Measurements from ENCODE around the gene SMYD3. TPM values are rescaled to one million over a fixed set of nuclear protein-coding genes. Genes with fewer than 3 reads are reported as not detected.

SMYD3 gene
- total RNA-seq, 2 experiments from 2014 or later = 22.6 to 27.0 TPM

DNA sequence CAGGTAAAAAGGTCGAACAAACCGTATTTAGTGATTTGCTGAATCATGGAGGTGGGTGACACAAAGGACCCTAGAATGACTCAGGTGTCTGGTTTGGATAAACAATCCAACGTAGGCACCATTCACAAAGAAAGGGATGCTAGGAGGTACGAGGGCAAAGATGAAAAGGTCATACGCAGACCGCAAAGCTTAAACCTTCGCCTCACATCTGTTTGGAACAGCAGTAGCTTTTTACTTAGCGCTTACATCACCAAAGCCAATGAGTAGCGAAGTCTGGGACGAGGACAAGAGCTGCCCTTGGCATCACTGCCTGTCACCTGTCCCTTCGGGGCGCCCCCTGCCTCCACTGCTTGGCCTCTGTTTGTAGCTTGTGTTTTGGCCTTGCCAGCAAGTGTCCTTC lies 350.2 kb downstream of the SMYD3 start:
- no peaks in the 10 kb centered on the region for H3K27me3 Mint-ChIP-seq
- H3K4me1 Mint-ChIP-seq = peaks cover 1% of the 10 kb centered on the region
- no peak overlapping the region for H3K27ac Mint-ChIP-seq
- H3K9me3 Mint-ChIP-seq = no peaks in the 10 kb centered on the region
- POLR2A ChIA-PET = no interaction called here
- peaks cover 4% of the 10 kb centered on the region for H3K36me3 Mint-ChIP-seq
- no peak for DNase-seq
- no peak for ATAC-seq (ENCODE audit: low read depth)
- H3K4me3 Mint-ChIP-seq = no peak overlapping the region

DNA sequence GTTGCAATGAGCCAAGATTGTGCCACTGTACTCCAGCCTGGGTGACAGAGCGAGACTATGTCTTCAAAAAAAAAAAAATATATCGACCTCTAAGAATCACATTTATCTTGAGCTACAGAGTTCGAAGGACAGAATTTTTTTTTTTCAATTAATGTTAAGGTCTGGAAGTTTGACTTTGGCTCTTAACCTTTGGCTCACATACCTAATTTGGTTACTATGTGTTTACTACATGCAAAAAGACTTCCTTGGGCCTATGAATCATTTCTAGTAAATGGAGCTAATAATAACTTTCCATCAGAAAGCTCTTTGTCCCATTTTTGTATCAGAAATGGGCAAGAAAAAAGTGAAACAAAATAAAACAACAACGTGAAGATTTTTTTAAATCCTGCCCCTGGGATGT lies 351.2 kb downstream of the SMYD3 start:
- Mint-ChIP-seq H3K9me3 (no peaks in the 10 kb centered on the region), H3K27ac (no peak overlapping the region), H3K4me1 (peaks cover 1% of the 10 kb centered on the region), H3K27me3 (no peaks in the 10 kb centered on the region), H3K36me3 (peaks cover 4% of the 10 kb centered on the region), H3K4me3 (no peak overlapping the region)
- POLR2A ChIA-PET = no interaction called here
- ATAC-seq (ENCODE audit: low read depth) = no peak
- no peak for DNase-seq

DNA sequence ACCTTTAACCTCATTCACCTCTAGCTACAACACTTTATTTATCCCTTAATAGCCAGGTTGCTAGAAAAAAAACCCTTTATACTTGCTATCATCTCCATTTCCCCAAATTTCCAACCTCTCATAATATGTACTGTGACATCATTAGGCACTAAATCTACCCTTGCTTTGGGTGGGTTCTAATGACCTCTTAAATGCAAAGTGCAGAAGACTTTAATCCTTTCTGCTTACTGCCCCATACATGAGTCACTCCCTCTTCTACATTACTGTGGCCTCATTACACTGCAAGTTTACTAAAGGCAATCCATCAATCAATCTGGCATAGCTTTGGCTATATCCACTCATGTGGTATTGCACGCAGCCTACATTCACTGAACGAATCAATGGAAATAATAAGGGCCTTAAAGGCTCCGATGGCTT lies 353.3 kb downstream of the SMYD3 start:
- H3K27ac Mint-ChIP-seq = no peak overlapping the region
- no peaks in the 10 kb centered on the region for H3K27me3 Mint-ChIP-seq
- H3K9me3 Mint-ChIP-seq = peaks cover 2% of the 10 kb centered on the region
- peaks cover 1% of the 10 kb centered on the region for H3K4me1 Mint-ChIP-seq
- ATAC-seq (ENCODE audit: low read depth) (no peak), DNase-seq (no peak)
- POLR2A ChIA-PET = no interaction called here
- H3K4me3 Mint-ChIP-seq = no peak overlapping the region
- H3K36me3 Mint-ChIP-seq = peaks cover 4% of the 10 kb centered on the region

DNA sequence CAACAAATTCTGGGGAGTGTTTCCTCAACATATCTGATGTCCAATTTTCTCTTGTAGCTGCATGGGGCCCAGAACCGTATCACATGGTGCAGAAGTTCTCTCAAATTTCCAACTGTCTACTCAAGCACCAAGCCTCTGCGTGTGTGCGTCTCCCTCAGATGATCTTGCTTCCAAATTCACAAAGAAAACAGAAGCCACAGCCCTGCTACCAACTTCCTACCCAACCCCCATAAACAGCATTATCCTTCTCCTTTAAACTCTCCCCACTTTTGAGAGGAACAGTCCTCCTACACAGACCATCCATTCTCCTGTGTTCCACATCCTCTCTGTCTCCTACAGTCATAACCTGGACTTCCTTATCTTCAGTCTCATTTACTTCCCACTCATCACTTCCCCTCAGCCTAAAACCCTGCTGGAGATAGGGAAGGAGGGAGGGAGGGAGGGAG lies 354.1 kb downstream of the SMYD3 start:
- peaks cover 2% of the 10 kb centered on the region for H3K27me3 Mint-ChIP-seq
- peaks cover 6% of the 10 kb centered on the region for H3K36me3 Mint-ChIP-seq
- peaks cover 4% of the 10 kb centered on the region for H3K9me3 Mint-ChIP-seq
- peaks cover 1% of the 10 kb centered on the region for H3K4me1 Mint-ChIP-seq
- ATAC-seq (ENCODE audit: low read depth) (no peak), DNase-seq (no peak)
- POLR2A ChIA-PET = no interaction called here
- no peak overlapping the region for H3K27ac Mint-ChIP-seq
- H3K4me3 Mint-ChIP-seq = no peak overlapping the region

DNA sequence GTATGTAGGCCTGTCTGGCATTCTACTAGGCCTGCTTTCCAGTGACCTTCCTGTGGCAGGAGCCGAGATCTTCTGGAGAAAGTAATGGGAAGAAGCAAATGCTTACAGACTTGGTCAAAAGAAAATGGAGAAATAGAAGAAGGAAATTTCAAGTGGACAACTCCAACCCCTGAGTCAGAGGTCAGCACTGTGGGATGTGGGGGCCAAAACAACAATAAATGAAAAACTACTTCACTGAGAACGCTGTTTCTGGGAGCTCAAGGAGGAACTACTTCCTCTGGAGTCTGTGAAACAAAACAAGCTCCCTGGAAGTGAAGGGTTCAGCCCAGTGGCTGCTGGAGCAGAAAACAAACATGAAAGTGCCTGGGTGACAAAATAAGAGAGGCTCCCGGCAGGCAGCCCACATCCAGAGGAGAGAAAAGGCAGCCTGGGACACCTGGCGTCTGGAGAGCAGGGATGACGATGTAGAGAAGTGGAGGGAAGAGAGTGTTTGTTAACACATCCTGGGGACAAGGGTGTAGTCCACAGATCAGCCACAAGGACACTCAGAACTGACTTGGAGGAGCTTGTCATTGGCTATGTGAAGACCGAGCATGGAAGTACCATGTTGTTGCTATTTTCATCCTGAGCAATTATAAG lies 355.2 kb downstream of the SMYD3 start:
- Mint-ChIP-seq H3K27ac (no peak overlapping the region), H3K4me3 (no peak overlapping the region), H3K36me3 (peaks cover 6% of the 10 kb centered on the region), H3K27me3 (peaks cover 2% of the 10 kb centered on the region), H3K9me3 (peaks cover 4% of the 10 kb centered on the region), H3K4me1 (peaks cover 1% of the 10 kb centered on the region)
- DNase-seq (no peak), ATAC-seq (ENCODE audit: low read depth) (no peak)
- POLR2A ChIA-PET = no interaction called here

DNA sequence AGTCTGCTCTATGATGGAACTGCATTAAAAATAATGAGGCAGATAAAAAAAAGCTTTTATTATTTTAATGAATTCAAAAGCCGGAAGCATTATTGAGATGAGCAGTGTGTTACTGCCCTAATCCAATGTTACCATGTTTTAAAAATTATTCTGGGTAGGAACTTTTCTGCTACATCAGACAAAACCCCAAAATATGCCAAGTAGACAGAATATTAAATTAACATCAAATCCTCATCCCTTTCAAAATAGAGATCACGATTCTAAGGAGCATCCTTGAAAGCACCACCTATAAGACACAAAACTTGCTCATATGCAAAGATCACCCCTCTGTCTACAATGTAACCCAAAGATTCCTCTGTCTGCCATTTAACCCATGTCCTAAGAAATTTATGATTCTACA lies 357.5 kb downstream of the SMYD3 start:
- H3K4me1 Mint-ChIP-seq = peaks cover 1% of the 10 kb centered on the region
- DNase-seq (no peak), ATAC-seq (ENCODE audit: low read depth) (no peak)
- H3K27ac Mint-ChIP-seq = no peak overlapping the region
- POLR2A ChIA-PET = no interaction called here
- H3K36me3 Mint-ChIP-seq = peaks cover 6% of the 10 kb centered on the region
- H3K9me3 Mint-ChIP-seq = peaks cover 4% of the 10 kb centered on the region
- peaks cover 2% of the 10 kb centered on the region for H3K27me3 Mint-ChIP-seq
- no peak overlapping the region for H3K4me3 Mint-ChIP-seq

DNA sequence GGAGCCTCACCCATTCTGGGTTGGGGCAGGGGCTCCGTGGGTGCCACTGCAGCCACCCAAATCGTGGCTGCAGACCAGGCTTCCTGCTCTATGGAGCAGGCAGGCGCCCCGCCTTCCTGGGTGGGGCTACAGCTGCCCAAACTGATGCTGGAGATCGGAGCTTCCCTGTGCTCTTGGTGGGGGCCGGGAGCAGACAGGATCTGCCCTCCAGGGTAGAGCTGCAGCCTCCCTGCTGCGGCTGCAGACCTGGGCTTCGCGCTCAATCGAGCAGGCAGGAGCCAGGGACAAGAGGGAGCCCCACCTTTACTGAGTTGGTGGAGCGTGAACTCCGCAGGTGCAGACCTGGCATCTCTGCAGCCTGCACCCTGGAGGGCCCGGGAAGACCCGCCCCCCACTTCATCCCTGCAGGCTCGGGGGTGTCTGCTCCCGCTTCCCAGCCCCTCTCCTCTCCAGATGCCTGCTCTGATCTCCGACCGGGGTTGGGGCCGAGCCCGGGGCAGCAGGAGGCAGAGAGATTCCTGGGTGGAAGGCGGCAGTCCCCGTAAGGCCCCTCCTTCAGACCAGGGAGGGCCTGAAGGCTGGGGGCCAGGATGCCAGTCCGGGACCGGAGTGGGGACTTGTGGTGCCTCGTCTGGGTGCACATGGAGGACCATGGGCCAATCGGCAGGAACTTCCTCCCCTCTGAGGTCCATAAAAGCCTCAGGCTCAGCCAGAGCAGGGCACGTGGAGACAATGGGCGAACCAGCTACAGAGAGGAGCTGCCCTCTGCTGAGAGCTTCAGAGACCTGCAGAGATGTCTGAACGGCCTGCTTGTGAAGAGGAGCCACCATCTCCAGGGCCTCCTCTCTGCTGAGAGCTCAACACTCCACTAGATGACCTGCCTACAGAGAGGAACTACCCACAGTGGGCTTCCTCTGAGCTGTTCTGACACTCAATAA lies 359.3 kb downstream of the SMYD3 start:
- DNase-seq = no peak
- Mint-ChIP-seq H3K36me3 (peaks cover 2% of the 10 kb centered on the region), H3K27ac (no peak overlapping the region), H3K9me3 (peaks cover 4% of the 10 kb centered on the region), H3K4me1 (no peaks in the 10 kb centered on the region), H3K4me3 (no peak overlapping the region), H3K27me3 (peaks cover 2% of the 10 kb centered on the region)
- ATAC-seq (ENCODE audit: low read depth) = no peak
- POLR2A ChIA-PET = no interaction called here

DNA sequence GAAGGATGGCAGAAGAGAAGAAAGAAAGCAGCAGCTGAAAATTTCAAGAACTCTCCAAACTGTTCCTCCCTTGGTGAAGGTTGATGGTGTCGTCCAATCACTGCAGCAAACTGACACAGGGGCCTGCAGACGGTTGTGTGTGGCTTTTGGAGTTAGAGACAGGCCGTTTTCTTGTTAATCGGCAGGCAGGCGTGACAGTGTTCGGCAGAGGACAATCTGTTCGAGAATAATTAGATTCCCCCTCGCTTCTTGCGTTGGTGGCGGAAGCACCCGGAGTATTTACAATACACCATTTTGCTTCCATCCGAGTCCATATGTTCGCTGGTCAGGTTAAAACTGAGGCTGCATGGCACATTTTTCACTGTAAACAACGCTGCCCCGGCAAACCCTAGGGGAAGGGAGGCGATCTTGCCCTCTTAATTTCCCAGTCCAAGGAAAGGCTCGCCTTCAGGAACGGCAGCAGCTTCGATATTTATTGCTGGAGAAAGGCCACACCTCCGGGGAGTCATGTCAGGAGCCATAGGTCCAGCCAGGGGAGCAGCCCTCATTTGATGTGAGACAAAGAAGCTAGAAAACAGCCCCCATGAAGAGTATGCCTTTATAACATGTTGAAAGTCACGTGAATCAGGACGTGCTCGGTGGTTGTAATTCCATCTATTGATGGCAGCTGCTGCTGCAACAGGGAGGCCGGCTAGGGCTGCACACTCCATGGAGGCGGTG lies 360.1 kb downstream of the SMYD3 start:
- Mint-ChIP-seq H3K4me1 (no peaks in the 10 kb centered on the region), H3K36me3 (peaks cover 2% of the 10 kb centered on the region), H3K27me3 (peaks cover 2% of the 10 kb centered on the region), H3K4me3 (no peak overlapping the region), H3K9me3 (peaks cover 4% of the 10 kb centered on the region), H3K27ac (no peak overlapping the region)
- DNase-seq (no peak), ATAC-seq (ENCODE audit: low read depth) (no peak)
- POLR2A ChIA-PET = no interaction called here

DNA sequence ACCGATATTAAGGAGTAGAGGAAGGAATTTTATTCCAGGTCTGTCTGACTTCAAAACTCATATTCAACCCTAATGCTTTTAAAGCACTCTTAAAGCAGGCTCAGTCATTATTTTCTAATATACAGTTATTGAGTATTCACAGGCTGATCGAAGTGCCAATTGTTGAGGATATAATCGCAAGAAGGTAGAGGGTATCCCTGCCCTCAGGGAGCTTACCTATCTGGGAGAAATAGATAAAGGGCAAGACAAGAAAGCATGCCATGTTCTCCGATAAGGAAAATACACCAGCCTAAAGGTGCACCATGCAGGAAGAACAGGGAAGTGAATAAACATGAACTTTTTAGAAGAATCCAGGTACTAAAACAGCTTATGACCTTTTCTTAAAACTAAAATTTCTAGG lies 361.2 kb downstream of the SMYD3 start:
- no peaks in the 10 kb centered on the region for H3K4me1 Mint-ChIP-seq
- no peak for ATAC-seq (ENCODE audit: low read depth)
- peaks cover 2% of the 10 kb centered on the region for H3K36me3 Mint-ChIP-seq
- DNase-seq = no peak
- H3K27ac Mint-ChIP-seq = no peak overlapping the region
- H3K27me3 Mint-ChIP-seq = peaks cover 2% of the 10 kb centered on the region
- POLR2A ChIA-PET = no interaction called here
- H3K4me3 Mint-ChIP-seq = no peak overlapping the region
- peaks cover 4% of the 10 kb centered on the region for H3K9me3 Mint-ChIP-seq

DNA sequence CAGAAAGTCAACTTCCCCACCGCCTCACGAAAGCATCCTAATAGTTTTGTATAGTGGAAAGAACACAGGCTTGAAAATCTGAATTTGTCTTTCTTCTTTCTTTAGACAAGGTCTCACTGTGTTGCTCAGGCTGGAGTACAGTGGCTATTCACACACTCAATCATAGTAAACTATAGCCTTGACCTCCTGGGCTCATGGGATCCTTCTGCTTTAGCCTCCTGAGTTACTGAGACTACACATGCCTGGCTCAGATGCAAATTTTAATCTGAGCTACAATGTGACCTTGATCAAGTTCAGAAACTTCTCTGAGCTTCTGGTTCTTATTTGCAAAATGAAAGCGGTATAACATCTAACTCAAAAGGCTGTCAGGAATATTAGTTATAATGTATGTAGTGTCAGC lies 362.1 kb downstream of the SMYD3 start:
- Mint-ChIP-seq H3K27me3 (peaks cover 2% of the 10 kb centered on the region), H3K4me1 (no peaks in the 10 kb centered on the region), H3K36me3 (peaks cover 2% of the 10 kb centered on the region), H3K9me3 (peaks cover 4% of the 10 kb centered on the region), H3K4me3 (no peak overlapping the region), H3K27ac (no peak overlapping the region)
- POLR2A ChIA-PET = no interaction called here
- ATAC-seq (ENCODE audit: low read depth) = no peak
- no peak for DNase-seq

DNA sequence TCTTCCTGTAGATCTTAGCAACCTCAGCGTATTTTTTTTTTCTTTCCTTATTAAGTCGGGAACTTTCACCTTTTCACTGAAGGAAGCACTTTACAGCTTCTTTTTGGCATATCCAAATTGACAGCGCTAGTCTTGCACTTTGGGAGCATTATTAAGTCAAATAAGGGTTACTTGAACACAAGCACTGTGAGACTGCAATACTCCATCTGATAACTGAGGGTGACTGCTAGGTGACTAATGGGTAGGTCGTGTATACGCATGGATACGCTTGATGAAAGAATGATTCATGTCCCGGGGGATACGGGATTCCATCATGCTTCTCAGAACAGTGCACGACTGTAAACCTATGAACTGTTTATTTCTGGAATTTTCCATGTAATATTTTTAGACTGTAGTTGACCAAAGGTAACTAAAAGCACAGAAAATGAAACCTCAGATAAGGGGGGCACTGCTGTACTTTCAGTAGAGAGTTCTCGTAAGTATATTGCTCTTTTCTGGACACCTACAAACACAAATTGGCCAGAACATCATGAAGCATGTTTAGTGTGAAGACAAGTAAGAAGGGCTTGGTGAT lies 364.7 kb downstream of the SMYD3 start:
- no peak for DNase-seq
- Mint-ChIP-seq H3K27me3 (no peaks in the 10 kb centered on the region), H3K4me1 (no peaks in the 10 kb centered on the region), H3K36me3 (no peaks in the 10 kb centered on the region), H3K4me3 (no peak overlapping the region), H3K9me3 (no peaks in the 10 kb centered on the region), H3K27ac (no peak overlapping the region)
- ATAC-seq (ENCODE audit: low read depth) = no peak
- POLR2A ChIA-PET = no interaction called here

DNA sequence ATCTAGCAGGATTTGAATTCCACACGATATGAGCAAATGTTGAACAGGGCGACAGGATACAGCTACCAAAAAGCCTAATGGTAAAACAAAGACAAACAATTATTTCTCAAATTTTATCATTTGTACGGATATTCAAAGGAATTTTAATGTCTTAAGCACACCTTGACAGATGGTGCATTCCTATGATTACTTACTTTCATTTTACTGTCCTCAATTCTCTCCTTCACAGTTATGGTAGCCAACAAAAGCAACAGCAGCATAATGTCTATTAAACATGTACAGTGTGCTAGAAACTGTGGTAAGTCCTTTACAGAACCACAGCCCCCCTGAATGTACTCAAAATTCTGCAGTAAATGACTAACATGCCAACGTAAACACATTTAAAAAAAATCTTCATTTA lies 365.8 kb downstream of the SMYD3 start:
- POLR2A ChIA-PET = no interaction called here
- DNase-seq = no peak
- Mint-ChIP-seq H3K27ac (no peak overlapping the region), H3K4me1 (no peaks in the 10 kb centered on the region), H3K27me3 (no peaks in the 10 kb centered on the region), H3K9me3 (no peaks in the 10 kb centered on the region), H3K4me3 (no peak overlapping the region), H3K36me3 (no peaks in the 10 kb centered on the region)
- ATAC-seq (ENCODE audit: low read depth) = no peak

DNA sequence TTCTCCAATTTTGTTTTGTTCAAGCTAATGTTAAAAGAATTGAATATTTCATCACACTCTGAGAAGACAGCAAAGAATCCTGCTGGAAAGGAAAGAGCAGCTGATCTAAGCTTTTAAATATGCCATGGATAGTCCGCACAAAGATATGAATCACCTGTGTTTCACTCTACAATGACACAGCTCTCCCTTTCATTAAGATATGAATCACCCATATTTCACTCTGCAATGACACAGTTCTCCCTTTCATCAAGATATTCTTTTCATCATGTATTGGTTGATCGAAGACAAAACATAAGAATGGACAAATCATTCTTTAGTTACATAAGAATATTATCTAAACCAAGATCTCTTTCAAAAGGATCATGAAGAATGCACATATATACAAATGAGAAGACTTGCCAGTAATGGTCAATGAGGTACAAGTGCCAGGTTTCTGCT lies 367.3 kb downstream of the SMYD3 start:
- POLR2A ChIA-PET = no interaction called here
- H3K27me3 Mint-ChIP-seq = no peaks in the 10 kb centered on the region
- no peaks in the 10 kb centered on the region for H3K36me3 Mint-ChIP-seq
- H3K4me3 Mint-ChIP-seq = no peak overlapping the region
- DNase-seq (no peak), ATAC-seq (ENCODE audit: low read depth) (no peak)
- H3K27ac Mint-ChIP-seq = no peak overlapping the region
- H3K9me3 Mint-ChIP-seq = no peaks in the 10 kb centered on the region
- no peaks in the 10 kb centered on the region for H3K4me1 Mint-ChIP-seq

Measured in activated naive CD8-positive, alpha-beta T cell treated with anti-CD3 and anti-CD28 coated beads, Interleukin-2, amount 10 ng/mL, durations not matched to agents 7 days and 5 days (primary cell).